Sigmoid colon (tissue), 7 donors: ENCODE results near the gene PCBP3. TPM values are rescaled to one million over a fixed set of nuclear protein-coding genes. Genes with fewer than 3 reads are reported as not detected.

Experiments
- DNase-seq: peaks from one replicate; pipeline ENCODE4 v3.0.0-alpha.2; 2019
- H3K27ac ChIP-seq, 4 donors: fragments of 200-600 bp; sonication (generic); one replicate each; pipeline ENCODE4 v1.5.1; 2016 to 2019; ENCODE audit warnings: mild to moderate bottlenecking in 1 of 4
- H3K27me3 ChIP-seq, 3 donors: fragments of 200-600 bp; sonication (generic); one replicate each; pipeline ENCODE4 v1.5.1; 2019; ENCODE audit warnings: mild to moderate bottlenecking in 1 of 3
- H3K36me3 ChIP-seq, 4 donors: fragments of 200-600 bp; sonication (generic); one replicate each; pipeline ENCODE4 v1.5.1; 2016 to 2019
- H3K4me1 ChIP-seq, 4 donors: fragments of 200-600 bp; sonication (generic); one replicate each; pipeline ENCODE4 v1.5.1; 2017 to 2019
- H3K4me3 ChIP-seq, 4 donors: fragments of 200-600 bp; sonication (generic); one replicate each; pipeline ENCODE4 v1.5.1; 2017 to 2019; ENCODE audit warnings: mild to moderate bottlenecking in 2 of 4, moderate library complexity in 1 of 4
- H3K9me3 ChIP-seq, 4 donors: fragments of 200-600 bp in 3 of 4; sonication (generic) in 3 of 4; one replicate each; pipeline versions ENCODE4 v1.5.1 to v1.6.1; 2013 to 2019
- EP300 ChIP-seq, 4 donors: sonication (generic); formaldehyde crosslinking; IDR thresholded peaks; one replicate each; pipeline ENCODE4 v1.6.1; 2017; ENCODE audit warnings: antibody characterized with exemption in 4 of 4
- POLR2A ChIP-seq, 2 donors: fragments of 450-650 bp; IDR thresholded peaks; one replicate each; pipeline ENCODE4 v1.6.1; 2016; ENCODE audit warnings: antibody characterized with exemption in 2 of 2, mild to moderate bottlenecking in 2 of 2, moderate library complexity in 2 of 2
- POLR2AphosphoS5 ChIP-seq, 4 donors: sonication (generic); formaldehyde crosslinking; IDR thresholded peaks; one replicate each; pipeline ENCODE4 v1.6.1; 2017; ENCODE audit warnings: antibody characterized with exemption in 4 of 4
- WGBS, 2 donors: extraction: QIAGEN DNeasy Blood & Tissue Kit; methylation state at CpG; one replicate each; pipeline ENCODE4 v1.1.7; 2013; 5-methylcytosine and 5-hydroxymethylcytosine counted together
- intact Hi-C: fragments of 100-400 bp; cut with DNase I; formaldehyde crosslinking; loops from one replicate; pipeline ENCODE4 v1.15.1; 2023
- polyA plus RNA-seq, 3 donors: library from polyadenylated mRNA; stranded (reverse); fragments of 200-250 nt; gene quantifications; one replicate each; pipeline ENCODE4 v1.2.3, GENCODE V29; 2013
- total RNA-seq, 4 donors: library from RNA; depleted of rRNA; stranded (reverse); fragments of >200 nt; gene quantifications; one replicate each; pipeline ENCODE4 v1.1.0, GENCODE V29; 2016
- TF ChIP-seq, protein P1 (sequence below), 4 experiments: fragments of 450-650 bp in 3 of 4; fragments of 200-600 bp in 1 of 4; IDR thresholded peaks; one replicate each; pipeline ENCODE4 v1.5.1; 2016 to 2019; ENCODE audit warnings: antibody characterized with exemption in 4 of 4, mild to moderate bottlenecking in 3 of 4, moderate library complexity in 2 of 4
- donor health status: healthy with polysubstance abuse.
- donor health status: Bipolar disorder and iron deficiency.
- donor health status: healthy.

The PCBP3 gene
- total and polyA plus RNA-seq, 7 donors = 1.2 to 21.3 (median 8.2) TPM

DNA sequence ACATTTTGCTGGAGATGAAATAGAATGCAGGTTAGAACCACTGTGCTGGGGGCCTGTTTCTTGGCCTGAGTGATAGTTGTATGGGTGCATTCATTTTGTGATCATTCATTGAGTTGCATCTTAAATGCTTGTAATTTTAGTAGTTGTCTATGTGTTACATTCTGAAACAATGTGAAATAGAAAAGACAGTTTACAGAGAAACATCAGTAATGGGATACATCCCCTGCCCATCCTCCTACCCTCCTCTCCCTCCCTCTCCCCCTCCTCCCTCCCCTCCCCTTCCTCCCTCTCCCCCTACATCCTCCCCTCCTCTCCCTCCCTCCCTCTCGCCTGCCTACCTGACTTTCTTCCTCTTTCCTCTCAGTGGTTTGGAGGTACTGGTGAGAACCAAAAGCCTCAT, 283.5 kb downstream of the PCBP3 start:
- 16 to 44% methylated on average over 1 of the region's 1 CpG for WGBS, 2 donors
- no peaks in the 10 kb centered on the region for H3K27me3 ChIP-seq
- intact Hi-C loops = no loop called here

DNA sequence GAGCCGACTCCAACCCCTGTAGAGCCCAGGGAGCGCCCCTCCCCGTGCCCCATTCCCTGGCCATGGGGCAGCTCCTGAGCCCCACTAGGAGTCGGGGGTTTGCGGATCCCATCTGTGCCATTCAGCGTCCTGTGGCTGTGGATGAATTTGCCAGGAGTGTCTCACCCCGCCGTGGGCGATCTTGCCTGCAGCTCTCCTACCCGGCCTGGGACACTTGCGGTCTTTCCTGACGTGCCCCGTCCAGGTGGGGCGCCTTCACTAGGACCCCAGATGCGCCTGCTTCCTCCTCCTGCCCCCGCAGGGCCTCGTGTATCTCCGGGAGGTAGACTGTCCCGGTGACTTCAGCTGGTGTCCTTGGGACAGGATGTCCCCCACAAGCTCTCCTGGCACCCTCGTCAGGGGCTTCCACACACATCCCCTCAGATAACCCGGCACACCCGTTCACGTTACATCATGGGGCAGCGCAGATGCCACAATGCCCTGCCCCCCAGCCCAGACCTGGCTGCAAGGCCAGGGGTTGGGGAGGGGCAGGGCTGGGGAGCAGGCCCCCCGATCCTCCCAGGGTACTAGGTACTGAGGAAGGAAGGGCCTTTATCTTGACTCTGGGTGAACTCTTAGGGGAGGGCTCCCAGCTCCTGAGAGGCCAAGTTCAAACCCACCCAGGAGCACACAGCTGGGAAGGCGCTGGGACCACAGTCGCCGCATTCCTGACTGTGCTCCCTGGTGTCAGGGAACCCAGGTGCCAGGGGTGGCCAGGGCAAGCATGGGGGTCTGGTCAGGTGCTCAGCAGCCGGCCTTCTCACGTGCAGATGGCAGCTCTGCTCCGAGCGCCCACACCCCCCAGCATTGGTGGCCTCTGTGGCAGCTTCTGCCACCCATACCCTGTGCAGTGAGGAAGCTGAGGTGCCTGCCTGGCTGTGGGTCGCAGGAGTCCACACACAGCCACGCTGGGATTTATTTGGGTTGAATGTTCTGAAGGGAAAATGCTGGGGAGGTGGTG, 284.6 kb downstream of the PCBP3 start:
- H3K27ac ChIP-seq = no peak overlapping the region
- no peaks in the 10 kb centered on the region for H3K9me3 ChIP-seq
- H3K4me1 ChIP-seq = peaks cover 0 to 3% (median 0%) of the 10 kb centered on the region in 4 donors
- WGBS, 2 donors = 84 to 89% methylated on average over 34 of the region's 34 CpGs
- H3K4me3 ChIP-seq = no peak overlapping the region
- intact Hi-C loops = no loop called here
- no peak for DNase-seq
- H3K36me3 ChIP-seq = no peaks in the 10 kb centered on the region
- no peaks in the 10 kb centered on the region for H3K27me3 ChIP-seq
- no peak for TF ChIP-seq POLR2AphosphoS5 (IDR thresholded peaks at IDR 0.05)
- no peak for TF ChIP-seq EP300 (IDR thresholded peaks at IDR 0.05)
- TF ChIP-seq POLR2A (IDR thresholded peaks at IDR 0.05) = no peak
- TF ChIP-seq, protein P1, sequence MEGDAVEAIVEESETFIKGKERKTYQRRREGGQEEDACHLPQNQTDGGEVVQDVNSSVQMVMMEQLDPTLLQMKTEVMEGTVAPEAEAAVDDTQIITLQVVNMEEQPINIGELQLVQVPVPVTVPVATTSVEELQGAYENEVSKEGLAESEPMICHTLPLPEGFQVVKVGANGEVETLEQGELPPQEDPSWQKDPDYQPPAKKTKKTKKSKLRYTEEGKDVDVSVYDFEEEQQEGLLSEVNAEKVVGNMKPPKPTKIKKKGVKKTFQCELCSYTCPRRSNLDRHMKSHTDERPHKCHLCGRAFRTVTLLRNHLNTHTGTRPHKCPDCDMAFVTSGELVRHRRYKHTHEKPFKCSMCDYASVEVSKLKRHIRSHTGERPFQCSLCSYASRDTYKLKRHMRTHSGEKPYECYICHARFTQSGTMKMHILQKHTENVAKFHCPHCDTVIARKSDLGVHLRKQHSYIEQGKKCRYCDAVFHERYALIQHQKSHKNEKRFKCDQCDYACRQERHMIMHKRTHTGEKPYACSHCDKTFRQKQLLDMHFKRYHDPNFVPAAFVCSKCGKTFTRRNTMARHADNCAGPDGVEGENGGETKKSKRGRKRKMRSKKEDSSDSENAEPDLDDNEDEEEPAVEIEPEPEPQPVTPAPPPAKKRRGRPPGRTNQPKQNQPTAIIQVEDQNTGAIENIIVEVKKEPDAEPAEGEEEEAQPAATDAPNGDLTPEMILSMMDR (IDR thresholded peaks at IDR 0.05) = no peak

More for the DNA sequence above, 283.5 kb downstream of the PCBP3 start:
- TF ChIP-seq POLR2AphosphoS5 (IDR thresholded peaks at IDR 0.05) = no peak
- TF ChIP-seq EP300 (IDR thresholded peaks at IDR 0.05) = no peak
- no peak for TF ChIP-seq POLR2A (IDR thresholded peaks at IDR 0.05)
- TF ChIP-seq, protein P1 (IDR thresholded peaks at IDR 0.05) = no peak
- no peaks in the 10 kb centered on the region for H3K9me3 ChIP-seq
- no peak for DNase-seq
- H3K4me3 ChIP-seq = no peak overlapping the region
- peaks cover 0 to 7% (median 0%) of the 10 kb centered on the region in 4 donors for H3K4me1 ChIP-seq
- no peaks in the 10 kb centered on the region for H3K36me3 ChIP-seq
- H3K27ac ChIP-seq = no peak overlapping the region

DNA sequence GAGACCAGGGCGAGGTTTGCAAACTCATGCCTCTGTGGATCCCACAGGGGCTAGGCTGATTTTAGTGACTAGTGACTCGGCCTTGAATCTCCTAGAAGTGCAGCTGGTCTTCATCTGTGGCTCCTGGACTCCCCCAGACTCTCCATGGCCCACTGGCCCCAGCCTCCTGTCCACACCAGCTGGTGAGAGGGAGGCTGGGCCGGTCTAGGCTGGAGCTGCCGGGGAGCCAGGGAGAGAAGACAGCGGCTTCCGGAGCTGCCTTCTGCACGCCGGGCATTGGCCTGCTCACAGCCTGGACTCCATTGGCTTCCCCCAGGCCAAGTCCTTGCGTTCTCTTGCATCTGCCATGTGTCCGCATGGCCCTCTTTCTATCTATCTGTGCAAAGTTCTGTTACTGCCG, 285.9 kb downstream of the PCBP3 start:
- H3K27ac ChIP-seq = no peak overlapping the region
- no peak overlapping the region for H3K4me3 ChIP-seq
- no peak for TF ChIP-seq POLR2A (IDR thresholded peaks at IDR 0.05)
- no peak for TF ChIP-seq EP300 (IDR thresholded peaks at IDR 0.05)
- TF ChIP-seq, protein P1 (IDR thresholded peaks at IDR 0.05) = no peak
- no peak for TF ChIP-seq POLR2AphosphoS5 (IDR thresholded peaks at IDR 0.05)
- H3K4me1 ChIP-seq = no peaks in the 10 kb centered on the region
- no peak for DNase-seq
- 87 to 88% methylated on average over 11 of the region's 11 CpGs for WGBS, 2 donors
- intact Hi-C loops = no loop called here
- H3K9me3 ChIP-seq = no peaks in the 10 kb centered on the region
- no peaks in the 10 kb centered on the region for H3K36me3 ChIP-seq
- H3K27me3 ChIP-seq = no peaks in the 10 kb centered on the region

DNA sequence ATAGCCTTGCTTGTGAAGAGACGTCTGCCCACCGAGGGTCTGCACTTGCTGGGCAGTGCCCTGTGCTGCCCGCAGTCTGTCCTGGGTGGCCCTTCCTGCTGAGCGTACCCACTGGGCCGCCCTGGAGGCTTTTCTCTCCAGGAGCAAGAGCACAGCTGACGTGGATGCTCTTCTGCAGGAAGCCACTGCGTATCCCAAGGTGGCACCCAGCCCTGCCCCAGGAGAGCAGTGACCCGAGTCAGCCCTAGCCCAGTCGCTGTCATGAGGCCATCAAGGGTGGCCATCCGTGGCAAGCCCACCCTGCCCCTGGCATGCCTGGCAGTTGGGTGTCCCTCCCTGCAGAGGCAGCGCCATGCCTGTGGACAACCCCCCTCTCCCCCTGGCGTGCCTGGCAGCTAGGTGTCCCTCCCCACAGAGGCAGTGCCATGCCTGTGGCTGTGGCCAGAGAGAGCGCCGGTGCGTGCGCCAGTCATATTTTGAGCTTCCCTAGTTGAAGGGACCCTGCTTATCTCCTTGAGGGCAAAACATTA, 286.8 kb downstream of the PCBP3 start:
- TF ChIP-seq, protein P1 (IDR thresholded peaks at IDR 0.05) = no peak
- no peak for TF ChIP-seq EP300 (IDR thresholded peaks at IDR 0.05)
- no peak for TF ChIP-seq POLR2A (IDR thresholded peaks at IDR 0.05)
- no peak for TF ChIP-seq POLR2AphosphoS5 (IDR thresholded peaks at IDR 0.05)
- H3K4me3 ChIP-seq = no peak overlapping the region
- peaks cover 0 to 2% (median 0%) of the 10 kb centered on the region in 4 donors for H3K9me3 ChIP-seq
- no peaks in the 10 kb centered on the region for H3K36me3 ChIP-seq
- 92 to 94% methylated on average over 16 of the region's 16 CpGs for WGBS, 2 donors
- DNase-seq = no peak
- no peaks in the 10 kb centered on the region for H3K4me1 ChIP-seq
- no peaks in the 10 kb centered on the region for H3K27me3 ChIP-seq
- intact Hi-C loops = no loop called here
- no peak overlapping the region for H3K27ac ChIP-seq
